ENCODE data around the gene BSN. TPM values are rescaled to one million over a fixed set of nuclear protein-coding genes. Genes with fewer than 3 reads are reported as not detected.
"Not testable (repeated sequence)": the region's sequence is repeated elsewhere in the genome, so short reads cannot be mapped to it uniquely, and the experiment has no call there.

Gene BSN
- total and polyA plus RNA-seq, 2 donors (not counting 3 experiments of a cell fraction or from before 2014, with no cell fraction given) = 0.04 to 0.27 TPM

DNA sequence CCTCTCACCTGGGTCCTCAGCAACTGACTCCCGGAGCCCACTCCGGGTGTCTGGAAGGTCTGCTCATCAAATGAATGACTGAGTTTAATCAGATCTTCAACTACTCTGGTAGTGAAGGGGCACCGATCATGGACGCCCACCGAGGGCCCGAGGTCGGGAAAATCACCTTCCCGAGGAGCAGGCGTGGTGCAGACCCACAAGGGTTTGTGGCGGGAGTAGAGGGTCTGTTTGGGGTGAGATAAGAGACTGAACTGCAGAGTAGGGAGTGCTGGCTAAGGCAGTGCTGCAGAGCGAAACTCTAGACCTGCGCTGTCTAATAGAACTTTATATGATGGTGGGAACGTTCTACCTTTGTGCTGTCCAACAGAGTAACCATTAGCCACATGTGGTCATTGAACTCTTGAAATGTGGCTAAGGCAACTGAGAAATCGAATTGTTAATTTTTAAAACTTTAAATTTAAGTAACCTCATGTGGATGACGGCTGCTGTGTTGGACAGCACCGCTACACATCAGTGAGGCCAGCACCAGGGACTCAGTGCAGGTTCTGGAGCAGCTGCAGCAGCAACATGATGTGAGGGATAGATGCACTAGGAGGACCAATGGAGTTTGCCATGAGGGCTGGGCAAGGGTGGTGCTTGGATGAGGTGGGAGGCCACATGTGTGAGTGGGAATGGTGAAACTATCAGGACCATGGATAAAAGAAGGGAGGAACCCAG, 135.8 kb downstream of the BSN start:
- Histone ChIP-seq H3K9ac (replicated peaks; ENCODE audit: extremely low read depth, insufficient read depth, low read length) (peak overlapping the region; percentile 85), H3K4me3 (replicated peaks in 1 of 3; ENCODE audit: insufficient read depth in 1 of 3, low read depth in 1 of 3, low read length in 3 of 3) (peak overlapping the region; percentile 65 to 99 (median 81)), H2AFZ (ENCODE audit: low read depth, low read length) (peak overlapping the region; percentile 92), H3K27ac (ENCODE audit: insufficient read depth, low read depth, low read length) (peak overlapping the region; percentile 20), H3K4me2 (ENCODE audit: insufficient read depth, low read length) (peak overlapping the region; percentile 94)
- H3K9me3 ChIP-seq (replicated peaks; ENCODE audit: control insufficient read depth, insufficient read depth, low read length); dilution Hi-C loops (cut with MboI; ENCODE audit: extremely low pct_ligation_motif_present, low sequenced_read_pairs); H3K4me1 ChIP-seq (ENCODE audit: control insufficient read depth, extremely low read depth, insufficient read depth, low read length); H3K79me2 ChIP-seq (ENCODE audit: control insufficient read depth, insufficient read depth, low read length); H4K20me1 ChIP-seq (replicated peaks; ENCODE audit: control insufficient read depth, extremely low read depth, insufficient read depth, low read length); H3K36me3 ChIP-seq (ENCODE audit: control insufficient read depth in 2 of 2, extremely low read depth in 1 of 2, insufficient read depth in 2 of 2, low read length in 2 of 2); H3K9me1 ChIP-seq (replicated peaks; ENCODE audit: control insufficient read depth, extremely low read depth, insufficient read depth, low read length); POLR2A ChIA-PET; DNase-seq (ENCODE audit: low read depth, low spot score); BruUV-seq (replicated peaks); H3K27me3 ChIP-seq (ENCODE audit: control insufficient read depth in 2 of 2, insufficient read depth in 2 of 2, low read length in 2 of 2): not testable (repeated sequence)
- intact Hi-C loops (cut with micrococcal nuclease) = loop anchor here (1.0 kb wide), 1 partner anchor 16 kb away; the partner anchor contains the start of gene APEH
- peak; percentile 47 for FAIRE-seq
- CTCF ChIA-PET = interaction anchor here (1.0 kb wide), 1 partner anchor 150 kb away, joined by 4 read pairs; no protein-coding TSS in a partner anchor

DNA sequence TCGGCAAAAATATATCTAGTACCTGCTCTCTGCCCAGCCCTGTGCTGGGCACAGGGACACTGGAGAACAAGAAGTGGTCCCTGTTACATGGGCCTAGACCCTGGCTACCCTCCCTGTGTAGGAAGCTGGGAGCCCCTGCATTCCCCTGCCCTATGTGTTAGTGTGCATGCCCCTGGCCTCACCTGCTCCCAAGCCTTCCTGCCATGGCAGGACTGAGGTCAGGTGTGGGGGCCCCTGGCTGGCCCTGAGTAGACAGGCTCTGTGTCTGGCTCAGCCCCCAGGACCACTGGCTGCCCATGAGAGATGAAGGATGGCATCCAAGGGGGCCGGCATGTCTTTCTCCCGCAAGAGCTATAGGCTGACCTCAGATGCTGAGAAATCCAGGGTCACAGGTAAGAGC, 136.6 kb downstream of the BSN start:
- H3K27me3 ChIP-seq (ENCODE audit: control insufficient read depth in 2 of 2, insufficient read depth in 2 of 2, low read length in 2 of 2); H3K27ac ChIP-seq (ENCODE audit: insufficient read depth, low read depth, low read length); POLR2A ChIA-PET; H3K9me3 ChIP-seq (replicated peaks; ENCODE audit: control insufficient read depth, insufficient read depth, low read length); DNase-seq (ENCODE audit: low read depth, low spot score); H2AFZ ChIP-seq (ENCODE audit: low read depth, low read length); CTCF ChIA-PET; H3K36me3 ChIP-seq (ENCODE audit: control insufficient read depth in 2 of 2, extremely low read depth in 1 of 2, insufficient read depth in 2 of 2, low read length in 2 of 2); dilution Hi-C loops (cut with MboI; ENCODE audit: extremely low pct_ligation_motif_present, low sequenced_read_pairs); H3K9ac ChIP-seq (replicated peaks; ENCODE audit: extremely low read depth, insufficient read depth, low read length); H3K4me3 ChIP-seq (replicated peaks in 1 of 3; ENCODE audit: insufficient read depth in 1 of 3, low read depth in 1 of 3, low read length in 3 of 3); H3K4me2 ChIP-seq (ENCODE audit: insufficient read depth, low read length); FAIRE-seq; intact Hi-C loops (cut with micrococcal nuclease); H3K4me1 ChIP-seq (ENCODE audit: control insufficient read depth, extremely low read depth, insufficient read depth, low read length); BruUV-seq (replicated peaks); H3K79me2 ChIP-seq (ENCODE audit: control insufficient read depth, insufficient read depth, low read length); H3K9me1 ChIP-seq (replicated peaks; ENCODE audit: control insufficient read depth, extremely low read depth, insufficient read depth, low read length); H4K20me1 ChIP-seq (replicated peaks; ENCODE audit: control insufficient read depth, extremely low read depth, insufficient read depth, low read length): not testable (repeated sequence)

DNA sequence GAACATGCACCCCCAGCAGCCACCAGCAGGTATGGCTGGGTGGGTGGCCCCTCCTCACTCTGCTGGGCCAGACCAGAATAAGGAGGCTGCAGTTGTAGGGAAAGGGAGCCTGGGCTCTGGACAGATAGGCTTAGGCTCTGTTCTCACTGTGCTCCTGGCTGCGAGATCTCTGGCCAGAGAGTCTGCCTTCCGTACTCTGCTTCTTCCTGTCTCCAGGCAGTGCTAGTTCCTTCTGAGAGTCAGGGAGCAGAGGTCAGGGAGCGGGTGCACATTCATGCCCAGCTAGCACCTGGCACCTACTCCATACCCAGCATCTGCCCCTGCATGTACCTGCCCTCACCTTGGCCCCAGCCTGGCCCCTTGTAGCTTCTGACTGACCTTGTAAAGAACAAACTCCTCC, 137.2 kb downstream of the BSN start:
- H2AFZ ChIP-seq (ENCODE audit: low read depth, low read length); H3K4me3 ChIP-seq (replicated peaks in 1 of 3; ENCODE audit: insufficient read depth in 1 of 3, low read depth in 1 of 3, low read length in 3 of 3); CTCF ChIA-PET; H3K9me1 ChIP-seq (replicated peaks; ENCODE audit: control insufficient read depth, extremely low read depth, insufficient read depth, low read length); H3K27me3 ChIP-seq (ENCODE audit: control insufficient read depth in 2 of 2, insufficient read depth in 2 of 2, low read length in 2 of 2); H3K79me2 ChIP-seq (ENCODE audit: control insufficient read depth, insufficient read depth, low read length); BruUV-seq (replicated peaks); H3K27ac ChIP-seq (ENCODE audit: insufficient read depth, low read depth, low read length); H3K4me2 ChIP-seq (ENCODE audit: insufficient read depth, low read length); intact Hi-C loops (cut with micrococcal nuclease); dilution Hi-C loops (cut with MboI; ENCODE audit: extremely low pct_ligation_motif_present, low sequenced_read_pairs); H3K4me1 ChIP-seq (ENCODE audit: control insufficient read depth, extremely low read depth, insufficient read depth, low read length); H3K9ac ChIP-seq (replicated peaks; ENCODE audit: extremely low read depth, insufficient read depth, low read length); H3K36me3 ChIP-seq (ENCODE audit: control insufficient read depth in 2 of 2, extremely low read depth in 1 of 2, insufficient read depth in 2 of 2, low read length in 2 of 2); H4K20me1 ChIP-seq (replicated peaks; ENCODE audit: control insufficient read depth, extremely low read depth, insufficient read depth, low read length); FAIRE-seq; POLR2A ChIA-PET; H3K9me3 ChIP-seq (replicated peaks; ENCODE audit: control insufficient read depth, insufficient read depth, low read length); DNase-seq (ENCODE audit: low read depth, low spot score): not testable (repeated sequence)

DNA sequence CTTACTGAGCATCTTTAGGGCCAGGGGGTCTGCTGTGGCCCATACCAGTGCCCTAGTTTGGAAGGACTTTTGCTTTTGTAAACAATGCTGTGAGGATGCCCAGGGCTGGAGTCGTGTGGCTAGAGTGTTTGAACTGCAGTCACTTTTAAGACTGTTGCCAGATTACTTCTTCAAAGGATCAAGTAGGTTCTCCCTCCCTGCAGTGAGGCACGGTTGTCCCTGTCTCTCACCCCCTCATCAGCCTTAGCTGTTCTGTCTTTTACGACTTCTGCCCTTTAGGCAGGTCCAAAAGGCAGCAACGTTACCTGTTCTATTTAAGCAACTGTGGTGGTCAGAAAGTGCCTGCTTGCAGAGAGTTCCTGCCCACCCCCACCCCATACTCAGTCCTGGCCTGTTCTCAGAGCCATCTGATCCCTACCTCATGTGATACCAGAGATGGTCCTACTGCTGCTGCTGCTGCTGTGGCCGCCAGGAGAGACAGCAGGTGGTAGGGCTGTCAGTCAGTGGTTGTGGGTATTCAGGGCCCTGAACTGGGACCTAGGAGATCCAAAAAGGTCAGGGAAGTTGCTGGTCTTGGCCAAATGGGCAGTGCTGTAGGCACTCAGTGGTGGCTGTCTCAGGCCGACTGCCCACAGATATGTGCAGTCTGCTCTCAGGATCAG, 140.3 kb downstream of the BSN start:
- H3K4me2 ChIP-seq (ENCODE audit: insufficient read depth, low read length); BruUV-seq (replicated peaks); H3K27ac ChIP-seq (ENCODE audit: insufficient read depth, low read depth, low read length); H3K79me2 ChIP-seq (ENCODE audit: control insufficient read depth, insufficient read depth, low read length); POLR2A ChIA-PET; H3K9ac ChIP-seq (replicated peaks; ENCODE audit: extremely low read depth, insufficient read depth, low read length); dilution Hi-C loops (cut with MboI; ENCODE audit: extremely low pct_ligation_motif_present, low sequenced_read_pairs); CTCF ChIA-PET; H3K4me1 ChIP-seq (ENCODE audit: control insufficient read depth, extremely low read depth, insufficient read depth, low read length); H3K4me3 ChIP-seq (replicated peaks in 1 of 3; ENCODE audit: insufficient read depth in 1 of 3, low read depth in 1 of 3, low read length in 3 of 3); intact Hi-C loops (cut with micrococcal nuclease); H4K20me1 ChIP-seq (replicated peaks; ENCODE audit: control insufficient read depth, extremely low read depth, insufficient read depth, low read length); H2AFZ ChIP-seq (ENCODE audit: low read depth, low read length); H3K27me3 ChIP-seq (ENCODE audit: control insufficient read depth in 2 of 2, insufficient read depth in 2 of 2, low read length in 2 of 2); H3K9me3 ChIP-seq (replicated peaks; ENCODE audit: control insufficient read depth, insufficient read depth, low read length); H3K9me1 ChIP-seq (replicated peaks; ENCODE audit: control insufficient read depth, extremely low read depth, insufficient read depth, low read length); DNase-seq (ENCODE audit: low read depth, low spot score): not testable (repeated sequence)
- H3K36me3 ChIP-seq (ENCODE audit: control insufficient read depth in 2 of 2, extremely low read depth in 1 of 2, insufficient read depth in 2 of 2, low read length in 2 of 2) = peaks cover 0 to 19% of the 10 kb centered on the region in 2 experiments
- peak; percentile 57 for FAIRE-seq

All from endothelial cell of umbilical vein (primary cell).